OCI-M1 (cell line): ENCODE data around the gene CUX1.
A peak's percentile ranks its signal among the peaks of the same experiment; 100 is the strongest.
"Not testable (repeated sequence)": the region's sequence is repeated elsewhere in the genome, so short reads cannot be mapped to it uniquely, and the experiment has no call there.

ENCODE experiments used
- DNase-seq: peaks from one replicate; lab custom pipeline; 2025; lab: John Stamatoyannopoulos, UW

CUX1 gene

GRCh38 chr7:101817471-101818286 is at the start of gene CUX1:
Gene CUX1 (plus strand): TSS chr7:101817626. CDS start chr7:101817640, 14 bp downstream.
- peak; percentile 43 for DNase-seq

DNA sequence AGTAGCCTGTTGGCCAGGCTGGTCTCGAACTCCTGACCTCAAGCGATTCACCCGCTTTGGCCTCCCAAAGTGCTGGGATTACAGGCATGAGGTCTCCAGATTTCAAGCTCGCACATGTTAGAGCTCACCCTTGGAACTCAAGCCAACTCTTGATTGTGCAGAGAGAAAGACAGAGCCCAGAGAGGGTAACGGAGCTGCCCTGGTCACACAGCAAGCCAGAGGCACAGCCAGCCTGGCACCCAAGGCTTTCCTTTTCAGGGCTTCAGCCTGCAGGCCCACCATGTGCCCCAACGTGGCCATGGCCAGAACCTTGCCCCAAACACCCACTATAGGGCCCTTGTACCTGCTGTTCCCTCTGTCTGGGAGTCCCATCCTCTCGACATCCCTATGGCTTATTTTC is 49.1 kb upstream of the CUX1 start:
- no peak for DNase-seq

- DNase-seq: no peak
Observed at GRCh38 chr7:101770466-101770865, 47.0 kb upstream of the CUX1 start.

- DNase-seq: no peak
Observed at GRCh38 chr7:101772508-101773211, 44.8 kb upstream of the CUX1 start.

- DNase-seq: no peak
Observed at GRCh38 chr7:101775181-101775580, 42.2 kb upstream of the CUX1 start.

- DNase-seq: no peak
Observed at GRCh38 chr7:101778026-101778580, 39.3 kb upstream of the CUX1 start.

GRCh38 chr7:101779267-101779666 is 38.2 kb upstream of the CUX1 start:
- no peak for DNase-seq

DNA sequence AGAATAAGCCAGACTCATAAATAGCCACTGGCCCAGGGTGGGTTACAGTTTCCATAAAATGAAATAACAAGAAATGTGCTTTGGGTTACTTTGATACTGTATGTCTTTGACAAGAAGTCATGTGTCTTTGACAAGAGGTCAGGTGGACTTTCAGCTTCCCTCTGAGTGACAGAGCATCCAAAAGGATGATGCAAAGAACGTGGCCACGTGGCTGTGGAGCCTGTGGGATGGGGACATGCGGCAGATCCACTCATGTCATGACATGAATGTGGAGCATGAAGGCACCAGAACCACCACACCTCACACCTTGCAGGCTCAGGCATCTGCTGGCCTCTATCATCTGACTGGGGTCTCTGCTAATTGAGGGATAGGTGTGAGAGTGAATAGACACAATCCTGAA is 37.1 kb upstream of the CUX1 start:
- no peak for DNase-seq

- DNase-seq: no peak
Observed at GRCh38 chr7:101781439-101781838, 36.0 kb upstream of the CUX1 start.

GRCh38 chr7:101782476-101782875 is 35.0 kb upstream of the CUX1 start:
- no peak for DNase-seq

DNA sequence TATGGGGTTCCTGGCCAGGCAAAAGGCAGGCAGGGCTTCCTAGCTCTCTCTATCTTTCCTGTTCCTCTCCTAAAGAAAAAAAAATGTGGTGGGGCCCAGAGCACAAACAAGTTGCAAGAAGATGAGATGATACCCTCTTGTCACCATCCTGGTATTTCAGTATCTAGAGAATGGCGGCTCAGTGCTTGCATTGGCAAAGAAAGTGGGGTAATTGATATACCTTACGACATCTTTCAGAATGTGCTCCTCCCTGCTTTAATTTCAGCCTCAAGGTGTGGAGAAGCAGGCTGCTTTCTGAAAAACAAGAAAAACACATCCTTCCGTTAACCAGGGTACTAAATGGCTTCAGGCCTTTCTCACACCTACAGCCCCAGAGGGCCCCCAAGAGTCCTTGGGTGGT is 34.5 kb upstream of the CUX1 start:
- no peak for DNase-seq

DNA sequence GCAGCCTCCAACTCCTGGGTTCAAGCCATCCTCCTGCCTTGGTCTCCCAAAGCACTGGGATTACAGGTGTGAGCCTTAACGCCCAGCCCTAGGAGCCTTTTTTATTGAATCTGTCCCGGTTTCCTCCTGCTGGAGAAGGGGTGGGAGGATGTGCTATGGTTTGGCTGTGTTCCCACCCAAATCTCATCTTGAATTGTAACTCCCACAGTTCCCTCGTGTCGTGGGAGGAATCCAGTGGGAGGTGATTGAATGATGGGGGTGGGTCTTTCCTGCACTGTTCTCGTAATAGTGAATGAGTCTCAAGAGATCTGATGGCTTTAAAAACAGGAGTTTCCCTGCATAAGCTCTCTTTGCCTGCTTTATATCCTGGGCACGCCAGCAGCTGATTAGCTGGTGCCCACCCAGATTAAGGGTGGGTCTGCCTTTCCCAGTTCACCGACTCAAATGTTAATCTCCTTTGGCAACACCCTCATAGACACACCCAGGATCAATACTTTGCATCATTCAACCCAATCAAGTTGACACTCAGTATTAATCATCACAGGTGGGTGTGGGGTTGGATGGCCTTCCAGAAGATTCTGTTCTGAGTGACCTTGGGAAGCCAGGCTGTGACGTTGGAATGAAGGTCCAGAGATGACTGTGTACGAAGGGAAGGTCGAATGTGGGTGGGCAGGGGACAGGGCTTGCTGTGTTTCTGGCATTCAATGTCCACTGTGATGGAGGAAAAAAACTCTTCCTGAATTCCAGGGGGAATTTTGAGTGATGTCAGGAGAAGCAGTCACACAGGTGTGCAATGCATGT is 33.8 kb upstream of the CUX1 start:
- DNase-seq: no peak

GRCh38 chr7:101784292-101785127 is 32.9 kb upstream of the CUX1 start:
- DNase-seq: no peak

DNA sequence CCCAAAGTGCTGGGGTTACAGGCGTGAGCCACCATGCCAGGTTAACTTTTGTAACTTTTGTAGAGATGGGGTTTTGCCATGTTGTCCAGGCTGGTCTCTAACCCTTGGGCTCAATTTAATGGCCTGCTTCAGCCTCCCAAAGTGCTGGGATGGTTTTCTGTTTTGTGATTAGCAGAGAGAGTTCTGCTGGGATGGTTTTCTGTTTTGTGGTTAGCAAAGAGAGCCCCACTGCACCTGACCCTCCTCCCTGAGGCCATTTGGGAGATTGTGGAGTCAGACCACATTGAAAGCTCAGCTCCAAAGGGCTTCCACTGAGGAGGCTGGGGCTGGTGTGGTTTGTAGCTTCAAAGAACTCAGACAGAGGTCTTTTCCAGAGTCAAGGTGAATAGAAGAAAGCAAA is 29.6 kb upstream of the CUX1 start:
- no peak for DNase-seq

- DNase-seq: no peak
Observed at GRCh38 chr7:101788517-101788916, 28.9 kb upstream of the CUX1 start.

- DNase-seq: no peak
Observed at GRCh38 chr7:101790566-101791293, 26.7 kb upstream of the CUX1 start.

DNA sequence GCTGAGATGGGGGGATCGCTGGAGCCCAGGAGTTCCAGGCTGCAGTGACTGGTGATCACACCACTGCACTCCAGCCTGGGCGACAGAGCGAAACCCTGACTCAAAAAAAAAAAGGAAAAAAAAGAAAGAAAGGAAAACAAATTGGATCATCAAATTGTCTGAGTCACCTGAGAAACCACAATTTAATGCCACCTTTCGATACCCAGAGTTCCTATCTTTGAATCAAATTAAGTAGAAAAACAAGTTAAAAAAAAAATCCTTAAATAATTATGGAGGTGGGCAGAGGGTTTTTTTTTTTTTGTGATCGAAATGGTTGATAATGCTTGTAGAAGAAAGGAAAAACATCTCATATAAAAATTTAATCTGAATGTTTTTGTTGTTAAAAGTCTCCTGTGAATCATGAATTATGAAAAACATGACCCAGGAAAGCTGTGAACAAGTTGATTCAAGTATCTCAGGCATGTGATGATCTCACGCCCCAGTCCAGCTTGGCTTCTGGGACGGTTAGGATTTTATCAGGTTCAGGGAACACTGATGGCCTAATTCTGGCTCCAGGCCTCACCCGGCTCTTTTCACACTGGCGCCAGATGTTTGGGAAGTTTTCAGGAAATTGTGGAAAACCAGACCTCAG is 25.3 kb upstream of the CUX1 start:
- DNase-seq: no peak

- DNase-seq: not testable (repeated sequence)
Observed at GRCh38 chr7:101792682-101793071, 24.7 kb upstream of the CUX1 start.

- no peak for DNase-seq
Observed at GRCh38 chr7:101795461-101795860, 22.0 kb upstream of the CUX1 start.

- not testable (repeated sequence) for DNase-seq
Observed at GRCh38 chr7:101798173-101798572, 19.3 kb upstream of the CUX1 start.
